T follicular helper cell (primary cell): ENCODE measurements around the gene ARAP2.

Source experiments
- DNase-seq: peaks from one replicate; pipeline ENCODE4 v3.0.0-alpha.2; 2020; ENCODE audit warnings: low read depth

ARAP2 gene

DNA sequence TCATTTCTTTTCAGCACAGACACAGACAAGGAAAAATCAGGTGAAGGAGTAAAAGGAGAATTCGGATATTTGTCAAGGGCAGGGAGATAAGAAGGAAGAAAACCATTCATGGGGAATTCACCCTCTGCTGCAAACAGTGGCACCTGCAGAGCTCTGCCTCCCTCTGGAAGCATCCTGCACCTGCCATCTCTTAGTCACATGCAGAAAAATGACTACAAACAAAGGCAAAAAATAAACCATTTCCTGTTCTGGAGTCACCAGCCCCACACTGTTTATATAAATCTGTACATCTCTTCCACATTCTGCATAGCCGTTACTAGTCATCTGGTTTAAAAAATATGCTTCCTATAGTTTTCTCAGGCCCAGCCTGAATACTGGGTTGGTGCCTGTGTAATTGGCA lies 205.3 kb downstream of the ARAP2 start:
- no peak for DNase-seq

DNA sequence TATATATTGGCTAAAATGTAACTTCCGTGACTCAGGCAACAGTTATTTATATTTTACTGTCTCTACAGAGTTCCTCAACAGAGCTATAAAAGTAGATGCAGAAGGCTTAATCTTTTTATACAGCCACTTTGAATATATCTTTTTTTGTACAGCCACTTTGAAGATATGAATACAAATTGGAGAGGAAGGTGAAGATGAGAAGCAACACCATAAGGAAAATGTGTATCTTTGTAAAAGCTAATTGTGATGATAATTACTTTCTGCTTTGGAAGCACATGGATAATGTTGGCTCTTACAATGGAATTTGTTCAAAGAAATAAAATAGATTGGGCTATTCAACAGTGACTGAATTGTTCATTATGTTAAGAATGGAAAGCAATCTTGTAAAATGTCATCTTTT lies 205.8 kb downstream of the ARAP2 start:
- DNase-seq = no peak

DNA sequence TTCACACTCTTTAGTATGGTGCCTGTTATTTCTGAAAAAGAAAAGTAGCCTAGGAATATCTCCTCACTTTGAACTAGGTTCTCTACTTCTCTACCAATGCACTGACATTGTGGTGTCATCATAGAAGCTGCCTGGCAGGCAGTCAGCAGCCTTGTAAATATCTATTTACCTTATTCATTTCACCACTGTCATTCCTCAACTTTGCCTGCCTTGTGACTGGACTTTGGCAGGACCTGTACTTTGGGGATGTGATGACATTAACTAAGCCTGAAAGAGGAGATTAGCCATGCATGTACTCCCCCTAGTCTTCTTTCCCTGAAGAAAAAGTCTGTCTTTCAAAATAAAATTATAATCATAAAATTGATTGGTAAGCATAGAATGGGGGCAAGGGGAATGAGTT lies 207.2 kb downstream of the ARAP2 start:
- no peak for DNase-seq

DNA sequence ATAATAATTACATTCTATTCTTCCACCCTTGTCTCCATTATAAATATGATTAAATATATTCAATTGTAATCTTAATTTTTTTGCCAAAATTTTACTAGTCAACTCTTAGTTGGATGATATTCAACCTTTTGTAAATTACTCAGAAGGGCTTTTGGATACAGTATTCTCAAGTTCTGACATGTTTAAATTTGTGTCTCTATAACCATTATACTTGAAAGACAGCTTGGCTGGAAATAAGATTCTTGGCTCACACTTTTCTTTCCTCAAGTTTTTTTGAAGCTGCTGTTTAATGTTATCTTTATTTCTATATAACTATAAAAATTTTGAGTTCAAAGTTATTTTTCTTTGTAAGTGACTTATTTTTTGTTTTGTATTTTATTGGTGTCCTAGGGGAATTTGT lies 214.4 kb downstream of the ARAP2 start:
- DNase-seq = no peak

DNA sequence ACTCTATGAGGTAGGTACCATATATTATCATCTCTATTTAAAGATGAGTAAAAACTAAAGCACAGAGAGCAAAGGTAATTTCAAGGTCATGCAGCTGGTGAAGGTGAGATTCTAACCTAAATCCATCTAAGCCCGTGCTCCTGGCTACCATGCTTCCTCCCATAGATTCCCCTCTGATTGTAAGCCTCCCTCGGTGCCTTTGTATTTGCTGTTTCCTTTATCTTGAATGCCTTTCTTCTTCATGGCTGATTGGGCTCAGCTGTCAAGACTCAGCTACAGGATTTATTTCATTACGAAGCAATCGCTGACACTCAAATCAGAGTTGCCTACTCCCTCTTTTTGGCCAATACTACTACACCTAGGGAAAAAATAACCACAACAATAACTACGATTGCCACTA lies 217.1 kb downstream of the ARAP2 start:
- no peak for DNase-seq

DNA sequence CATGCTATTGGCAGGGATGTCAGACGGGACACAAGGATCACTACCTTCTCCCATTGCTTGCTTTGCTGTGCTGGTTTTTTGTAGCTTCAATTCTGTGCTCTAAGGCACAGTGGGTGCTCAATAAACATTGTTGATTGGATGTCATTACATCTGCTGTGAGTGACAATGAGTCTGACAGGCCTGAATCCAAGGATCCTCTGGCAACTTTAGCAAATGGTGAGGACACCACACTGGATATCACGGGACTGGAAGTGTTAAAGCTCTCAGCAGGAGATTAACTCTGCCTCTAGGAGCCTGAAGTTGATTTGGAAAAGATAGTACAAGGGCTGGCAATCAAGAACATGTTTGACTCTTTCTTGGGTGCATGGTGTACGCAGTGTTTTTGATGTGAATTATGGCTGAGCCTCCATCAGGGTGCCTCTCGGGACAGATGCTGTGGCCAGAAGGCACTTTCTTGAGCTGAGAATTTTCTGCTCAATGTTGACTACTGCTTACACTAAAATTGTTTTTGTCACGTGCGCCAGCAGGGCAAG lies 217.9 kb downstream of the ARAP2 start:
- no peak for DNase-seq

DNA sequence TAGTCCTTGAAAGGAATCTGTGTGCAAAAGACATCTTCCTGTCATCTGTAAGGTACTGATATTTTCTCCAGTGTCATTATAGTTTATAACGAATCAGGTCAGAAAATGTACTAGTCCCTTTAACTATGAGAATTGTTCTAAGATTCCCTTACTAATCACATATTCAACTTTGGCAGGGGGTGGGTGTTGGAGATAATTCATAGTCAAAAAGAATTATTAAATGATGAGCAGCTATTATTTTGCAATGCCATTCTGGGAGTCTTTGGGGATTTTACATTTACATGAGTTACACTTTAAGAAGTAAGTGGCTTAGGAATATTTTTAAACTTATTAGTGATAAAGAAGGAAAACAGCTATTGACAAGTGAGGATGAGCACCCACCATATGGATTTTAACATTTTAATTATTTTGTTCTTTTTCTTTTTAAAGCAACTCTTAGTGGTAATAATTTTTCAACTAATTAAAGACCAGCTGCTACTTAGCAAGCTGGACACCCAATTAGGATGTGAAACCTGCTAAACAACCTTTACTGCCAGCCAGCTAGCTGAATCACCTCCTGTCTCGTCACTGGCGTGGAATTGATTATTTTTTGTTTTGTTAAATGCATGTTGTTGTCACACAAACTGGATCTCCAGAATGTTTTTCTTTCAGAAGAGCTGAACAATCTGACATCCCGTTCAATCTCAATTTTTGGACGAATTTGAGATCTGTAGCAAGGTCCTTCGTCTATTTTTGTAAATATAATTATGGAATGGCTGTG lies 219.2 kb downstream of the ARAP2 start:
- DNase-seq = no peak

DNA sequence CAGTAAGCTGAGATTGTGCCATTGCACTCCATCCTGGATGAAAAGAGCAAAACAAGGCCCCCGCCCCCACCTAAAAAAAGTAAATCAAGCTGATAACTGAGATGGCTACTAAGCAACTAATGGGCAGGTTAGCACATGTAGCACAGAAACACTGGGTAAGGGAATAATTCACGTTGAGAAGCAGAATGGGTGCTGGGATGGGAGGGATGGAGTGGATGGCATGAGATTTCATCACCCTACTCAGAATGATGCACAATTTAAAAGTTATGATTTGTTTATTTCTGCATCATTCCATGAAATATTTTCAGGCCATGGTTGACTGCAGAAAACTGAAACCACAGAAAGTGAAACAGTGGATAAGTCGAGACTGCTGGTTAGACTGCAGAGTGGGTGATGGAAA lies 224.0 kb downstream of the ARAP2 start:
- DNase-seq = no peak
